ENCODE results near the gene ZNF394. TPM values are rescaled to one million over a fixed set of nuclear protein-coding genes. Genes with fewer than 3 reads are reported as not detected.

The ZNF394 gene
- total and polyA plus RNA-seq, 9 of the 15 experiments (the other 6 are each of a cell fraction or from before 2014, with no cell fraction given), result 2.9 to 32.2 (median 24.2) TPM

DNA sequence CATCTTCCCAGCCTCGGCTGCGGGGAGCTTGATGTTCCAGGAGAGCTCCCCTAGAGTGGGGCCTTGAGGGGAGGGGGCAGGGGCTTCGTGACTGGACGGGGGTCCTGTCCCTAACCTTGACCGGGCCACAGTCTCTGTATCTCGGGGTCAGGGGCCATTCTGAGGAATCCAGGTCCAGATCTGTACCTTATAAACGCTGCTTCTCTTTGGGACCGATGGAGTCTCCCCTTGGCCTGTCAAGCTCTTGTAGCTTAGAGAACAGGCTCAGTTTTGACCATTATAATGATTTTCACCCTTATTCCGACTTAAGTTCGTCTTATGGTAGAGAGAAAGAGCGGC lies 5.2 kb upstream of the ZNF394 start:
- ChIA-PET CTCF (ENCODE audit: low intra/inter-chr PET ratio) (no interaction called here), POLR2A (interaction anchor here (0.6 to 3.1 kb wide), 18 partner anchors 10 to 923 kb away, joined by 3 to 31 read pairs (median 4); partner anchors contain the start of genes ZCWPW1, ZNF655 and ZSCAN25)
- Histone ChIP-seq H3K4me3 (peak overlapping the region; percentile 84), H3K27ac (ENCODE audit: extremely low read depth, low read depth, low read length) (peak overlapping the region; percentile 77), H3K9me1 (ENCODE audit: control insufficient read depth, insufficient read depth, low read length) (no peaks in the 10 kb centered on the region), H3K4me2 (ENCODE audit: insufficient read depth, low read length) (peak overlapping the region; percentile 93), H4K20me1 (replicated peaks; ENCODE audit: control insufficient read depth, insufficient read depth, low read length) (no peaks in the 10 kb centered on the region), H2AFZ (ENCODE audit: low read depth, low read length) (peak overlapping the region; percentile 90), H3K9ac (ENCODE audit: insufficient read depth in 1 of 2, low read depth in 2 of 2, low read length in 2 of 2) (peak overlapping the region; percentile 86 to 88), H3K4me1 (replicated peaks in 1 of 2; ENCODE audit: control insufficient read depth in 2 of 2, insufficient read depth in 2 of 2, low read length in 2 of 2) (peaks cover 4 to 22% of the 10 kb centered on the region in 2 experiments; a peak in 3 of 5 replicates), H3K79me2 (ENCODE audit: control insufficient read depth, insufficient read depth, low read length) (peaks cover 43% of the 10 kb centered on the region), H3K27me3 (ENCODE audit: control insufficient read depth in 2 of 2, insufficient read depth in 2 of 2, low read length in 2 of 2) (no peaks in the 10 kb centered on the region), H3K36me3 (ENCODE audit: control insufficient read depth, insufficient read depth, low read length) (peaks cover 6% of the 10 kb centered on the region; the same call in 2 of the 3 replicates), H3K9me3 (replicated peaks; ENCODE audit: control insufficient read depth, insufficient read depth, low read depth, low read length) (peaks cover 3% of the 10 kb centered on the region; the same call in 1 of the 2 replicates)
- intact Hi-C loops (cut with micrococcal nuclease), result loop anchor here (5.0 kb wide), 1 partner anchor 47 kb away; the partner anchor contains the start of gene FAM200A
- ATAC-seq (peak; percentile 11), DNase-seq (ENCODE audit: extremely low read depth in 1 of 4, low spot score in 3 of 4) (no peak), FAIRE-seq (no peak)
- under 1% methylated on average over 11 of the region's 11 CpGs for WGBS (ENCODE audit: insufficient coverage, low coverage, missing lambda C conversion rate)
- in situ Hi-C loops (cut with MboI), result no loop called here
- no TSS peak for BruUV-seq (replicated peaks)
- no peak for TF ChIP-seq FOXJ2 (tag; IDR thresholded peaks at IDR 0.05)
- TF ChIP-seq ILF3 (IDR thresholded peaks at IDR 0.05; ENCODE audit: borderline replicate concordance), result no peak
- TF ChIP-seq, protein P1, sequence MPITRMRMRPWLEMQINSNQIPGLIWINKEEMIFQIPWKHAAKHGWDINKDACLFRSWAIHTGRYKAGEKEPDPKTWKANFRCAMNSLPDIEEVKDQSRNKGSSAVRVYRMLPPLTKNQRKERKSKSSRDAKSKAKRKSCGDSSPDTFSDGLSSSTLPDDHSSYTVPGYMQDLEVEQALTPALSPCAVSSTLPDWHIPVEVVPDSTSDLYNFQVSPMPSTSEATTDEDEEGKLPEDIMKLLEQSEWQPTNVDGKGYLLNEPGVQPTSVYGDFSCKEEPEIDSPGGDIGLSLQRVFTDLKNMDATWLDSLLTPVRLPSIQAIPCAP (CRISPR knock-in tag; IDR thresholded peaks at IDR 0.05; ENCODE audit: borderline replicate concordance), result no peak
- TF ChIP-seq GABPA (tag; conservative IDR thresholded peaks at IDR 0.05; ENCODE audit: low read depth), result peak; percentile 89
- peak; percentile 1 for TF ChIP-seq POLR2B (IDR thresholded peaks at IDR 0.05; ENCODE audit: low read depth, partially characterized antibody)
- TF ChIP-seq GTF2A2 (tag; IDR thresholded peaks at IDR 0.05), result 0 out of 2 replicates have a peak, but pooled peaks have one; percentile 2
- 0 out of 2 replicates have a peak, but pooled peaks have one; percentile 4 for TF ChIP-seq MXI1 (IDR thresholded peaks at IDR 0.05; ENCODE audit: low read depth, low read length)
- 0 out of 2 replicates have a peak, but pooled peaks have one; percentile 5 for TF ChIP-seq LARP7 (IDR thresholded peaks at IDR 0.05)
- TF ChIP-seq FOXM1 (IDR thresholded peaks at IDR 0.05; ENCODE audit: low read depth), result no peak
- TF ChIP-seq FOXM1 (CRISPR knock-in tag; IDR thresholded peaks at IDR 0.05; ENCODE audit: low read depth), result no peak
- TF ChIP-seq ELF4 (CRISPR knock-in tag; IDR thresholded peaks at IDR 0.05), result no peak
- TF ChIP-seq RBFOX2 (IDR thresholded peaks at IDR 0.05; ENCODE audit: low read depth, low read length), result peak; percentile 62
- TF ChIP-seq, protein P2, sequence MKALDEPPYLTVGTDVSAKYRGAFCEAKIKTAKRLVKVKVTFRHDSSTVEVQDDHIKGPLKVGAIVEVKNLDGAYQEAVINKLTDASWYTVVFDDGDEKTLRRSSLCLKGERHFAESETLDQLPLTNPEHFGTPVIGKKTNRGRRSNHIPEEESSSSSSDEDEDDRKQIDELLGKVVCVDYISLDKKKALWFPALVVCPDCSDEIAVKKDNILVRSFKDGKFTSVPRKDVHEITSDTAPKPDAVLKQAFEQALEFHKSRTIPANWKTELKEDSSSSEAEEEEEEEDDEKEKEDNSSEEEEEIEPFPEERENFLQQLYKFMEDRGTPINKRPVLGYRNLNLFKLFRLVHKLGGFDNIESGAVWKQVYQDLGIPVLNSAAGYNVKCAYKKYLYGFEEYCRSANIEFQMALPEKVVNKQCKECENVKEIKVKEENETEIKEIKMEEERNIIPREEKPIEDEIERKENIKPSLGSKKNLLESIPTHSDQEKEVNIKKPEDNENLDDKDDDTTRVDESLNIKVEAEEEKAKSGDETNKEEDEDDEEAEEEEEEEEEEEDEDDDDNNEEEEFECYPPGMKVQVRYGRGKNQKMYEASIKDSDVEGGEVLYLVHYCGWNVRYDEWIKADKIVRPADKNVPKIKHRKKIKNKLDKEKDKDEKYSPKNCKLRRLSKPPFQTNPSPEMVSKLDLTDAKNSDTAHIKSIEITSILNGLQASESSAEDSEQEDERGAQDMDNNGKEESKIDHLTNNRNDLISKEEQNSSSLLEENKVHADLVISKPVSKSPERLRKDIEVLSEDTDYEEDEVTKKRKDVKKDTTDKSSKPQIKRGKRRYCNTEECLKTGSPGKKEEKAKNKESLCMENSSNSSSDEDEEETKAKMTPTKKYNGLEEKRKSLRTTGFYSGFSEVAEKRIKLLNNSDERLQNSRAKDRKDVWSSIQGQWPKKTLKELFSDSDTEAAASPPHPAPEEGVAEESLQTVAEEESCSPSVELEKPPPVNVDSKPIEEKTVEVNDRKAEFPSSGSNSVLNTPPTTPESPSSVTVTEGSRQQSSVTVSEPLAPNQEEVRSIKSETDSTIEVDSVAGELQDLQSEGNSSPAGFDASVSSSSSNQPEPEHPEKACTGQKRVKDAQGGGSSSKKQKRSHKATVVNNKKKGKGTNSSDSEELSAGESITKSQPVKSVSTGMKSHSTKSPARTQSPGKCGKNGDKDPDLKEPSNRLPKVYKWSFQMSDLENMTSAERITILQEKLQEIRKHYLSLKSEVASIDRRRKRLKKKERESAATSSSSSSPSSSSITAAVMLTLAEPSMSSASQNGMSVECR (CRISPR knock-in tag; IDR thresholded peaks at IDR 0.05), result no peak; the same call in 1 of the 2 replicates
- TF ChIP-seq ZNF830 (CRISPR knock-in tag; IDR thresholded peaks at IDR 0.05), result no peak
- no peak for TF ChIP-seq PTRF (tag; IDR thresholded peaks at IDR 0.05)
- TF ChIP-seq ARHGAP35 (IDR thresholded peaks at IDR 0.05; ENCODE audit: partially characterized antibody), result no peak
- peak; percentile 47; the same call in 1 of the 2 replicates for TF ChIP-seq ZNF431 (CRISPR knock-in tag; IDR thresholded peaks at IDR 0.05)
- TF ChIP-seq, protein P3, sequence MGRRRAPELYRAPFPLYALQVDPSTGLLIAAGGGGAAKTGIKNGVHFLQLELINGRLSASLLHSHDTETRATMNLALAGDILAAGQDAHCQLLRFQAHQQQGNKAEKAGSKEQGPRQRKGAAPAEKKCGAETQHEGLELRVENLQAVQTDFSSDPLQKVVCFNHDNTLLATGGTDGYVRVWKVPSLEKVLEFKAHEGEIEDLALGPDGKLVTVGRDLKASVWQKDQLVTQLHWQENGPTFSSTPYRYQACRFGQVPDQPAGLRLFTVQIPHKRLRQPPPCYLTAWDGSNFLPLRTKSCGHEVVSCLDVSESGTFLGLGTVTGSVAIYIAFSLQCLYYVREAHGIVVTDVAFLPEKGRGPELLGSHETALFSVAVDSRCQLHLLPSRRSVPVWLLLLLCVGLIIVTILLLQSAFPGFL (CRISPR knock-in tag; IDR thresholded peaks at IDR 0.05), result 0 out of 2 replicates have a peak, but pooled peaks have one; percentile 50

Data from K562 (cell line).